Measurements from ENCODE around the gene ARHGEF28. TPM values are rescaled to one million over a fixed set of nuclear protein-coding genes. Genes with fewer than 3 reads are reported as not detected.

Gene ARHGEF28
- total and polyA plus RNA-seq, 10 of the 15 experiments (the other 5 are each of a cell fraction or from before 2014, with no cell fraction given), result 0.10 to 0.72 (median 0.22) TPM; not detected in 2

DNA sequence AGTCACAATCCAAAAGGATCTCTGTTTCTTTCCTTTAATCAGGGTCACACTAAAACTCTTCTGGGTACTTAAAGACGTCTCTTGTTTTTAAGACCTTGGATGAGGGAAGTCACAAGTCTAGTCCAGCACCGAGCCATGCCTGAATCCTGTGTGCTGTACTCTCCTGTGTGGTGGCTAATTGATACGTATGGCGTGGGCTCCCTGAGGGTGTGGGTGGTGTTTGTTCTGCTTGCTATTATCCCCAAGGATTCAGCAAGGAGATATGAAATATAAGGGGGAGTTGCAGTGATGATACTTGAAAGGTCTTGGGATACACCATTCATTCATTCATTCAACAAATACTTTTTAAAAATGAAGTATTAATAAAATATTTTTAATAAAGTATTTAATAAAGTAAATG is 128.3 kb downstream of the ARHGEF28 start:
- peaks cover 0 to 4% of the 10 kb centered on the region in 2 experiments; a peak in 2 of 4 replicates for H3K27me3 ChIP-seq (replicated peaks in 1 of 2; ENCODE audit: control insufficient read depth in 2 of 2, insufficient read depth in 2 of 2, low read length in 1 of 2)
- H3K4me2 ChIP-seq (ENCODE audit: control insufficient read depth, insufficient read depth), result no peak overlapping the region
- ChIA-PET POLR2A (no interaction called here), SMC1A (ENCODE audit: uncharacterized antibody, unreplicated experiment) (interaction anchor here (1.0 to 4.1 kb wide), 2 partner anchors 44 to 61 kb away, joined by 3 to 55 read pairs; no protein-coding TSS in a partner anchor), RAD21 (ENCODE audit: unreplicated experiment) (no interaction called here), CTCF (interaction anchor here (4.3 kb wide), 1 partner anchor 37 kb away, joined by 17 read pairs; no protein-coding TSS in a partner anchor)
- no peaks in the 10 kb centered on the region for H4K20me1 ChIP-seq (ENCODE audit: control insufficient read depth, insufficient read depth)
- no peaks in the 10 kb centered on the region for H3K79me2 ChIP-seq (ENCODE audit: control insufficient read depth, insufficient read depth, low read length)
- in situ Hi-C loops (cut with MboI), result no loop called here
- FAIRE-seq (no peak), DNase-seq (ENCODE audit: low read depth, low spot score) (no peak), ATAC-seq (no peak)
- TF ChIP-seq SUPT20H (IDR thresholded peaks at IDR 0.05; ENCODE audit: borderline replicate concordance, control insufficient read depth, low read depth, low read length) (no peak), RBBP5 (conservative IDR thresholded peaks at IDR 0.05) (no peak), ZSCAN29 (IDR thresholded peaks at IDR 0.05) (no peak), KLF5 (IDR thresholded peaks at IDR 0.05; ENCODE audit: partially characterized antibody) (no peak), JUNB (IDR thresholded peaks at IDR 0.05) (no peak), LARP7 (IDR thresholded peaks at IDR 0.05) (no peak)
- TF ChIP-seq, protein P1, sequence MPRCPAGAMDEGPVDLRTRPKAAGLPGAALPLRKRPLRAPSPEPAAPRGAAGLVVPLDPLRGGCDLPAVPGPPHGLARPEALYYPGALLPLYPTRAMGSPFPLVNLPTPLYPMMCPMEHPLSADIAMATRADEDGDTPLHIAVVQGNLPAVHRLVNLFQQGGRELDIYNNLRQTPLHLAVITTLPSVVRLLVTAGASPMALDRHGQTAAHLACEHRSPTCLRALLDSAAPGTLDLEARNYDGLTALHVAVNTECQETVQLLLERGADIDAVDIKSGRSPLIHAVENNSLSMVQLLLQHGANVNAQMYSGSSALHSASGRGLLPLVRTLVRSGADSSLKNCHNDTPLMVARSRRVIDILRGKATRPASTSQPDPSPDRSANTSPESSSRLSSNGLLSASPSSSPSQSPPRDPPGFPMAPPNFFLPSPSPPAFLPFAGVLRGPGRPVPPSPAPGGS (IDR thresholded peaks at IDR 0.05; ENCODE audit: borderline replicate concordance, insufficient read depth, low read depth, low read length, poor library complexity, severe bottlenecking), result no peak
- no peak overlapping the region for H3K9ac ChIP-seq (ENCODE audit: control insufficient read depth, insufficient read depth, low read length)
- no TSS peak for BruUV-seq (replicated peaks)
- intact Hi-C loops (cut with micrococcal nuclease; ENCODE audit: unreplicated experiment), result no loop called here
- peaks cover 3% of the 10 kb centered on the region; the same call in 1 of the 2 replicates for H3K4me1 ChIP-seq (ENCODE audit: control insufficient read depth, insufficient read depth, low read length)
- H2AFZ ChIP-seq (ENCODE audit: control insufficient read depth, low read depth, low read length), result no peak overlapping the region
- H3K27ac ChIP-seq (ENCODE audit: control insufficient read depth, insufficient read depth), result no peak overlapping the region
- WGBS (ENCODE audit: insufficient coverage, insufficient replicate concordance, low lambda C conversion rate, missing lambda C conversion rate), result 38% methylated on average over 4 of the region's 4 CpGs
- H3K36me3 ChIP-seq (ENCODE audit: control insufficient read depth in 2 of 2, insufficient read depth in 2 of 2, low read length in 1 of 2), result no peaks in the 10 kb centered on the region
- no peaks in the 10 kb centered on the region for H3K9me3 ChIP-seq (replicated peaks; ENCODE audit: control insufficient read depth, insufficient read depth, low read length)
- no peak overlapping the region for H3K4me3 ChIP-seq

Data from GM12878 (cell line).